Panc1 (cell line): ENCODE results near the gene ACSM3. TPM values are rescaled to one million over a fixed set of nuclear protein-coding genes. Genes with fewer than 3 reads are reported as not detected.

Source experiments
- ATAC-seq: fragments of 200-7000 bp; cut with Tn5 transposase; 2 replicates; pipeline ENCODE4 v1.9.1; 2020; ENCODE audit warnings: mild to moderate bottlenecking, moderate library complexity
- BruUV-seq: library from RNA; stranded (reverse); fragments of 400-500 nt; replicated peaks from 2 replicates; lab custom pipeline; 2021; lab: Mats Ljungman, UMichigan
- CTCF ChIA-PET: fragments of 300-600 bp; sonication (Branson Sonifier 250); formaldehyde crosslinking; loops from one replicate; lab custom pipeline; 2022; ENCODE audit warnings: antibody characterized with exemption; lab: Charles Lee
- POLR2A ChIA-PET: fragments of 300-600 bp; sonication (Branson Sonifier 250); formaldehyde crosslinking; loops from one replicate; lab custom pipeline; 2022; ENCODE audit warnings: antibody characterized with exemption; lab: Charles Lee
- DNase-seq: peaks from one replicate; pipeline ENCODE4 v3.0.0-alpha.2; 2010; ENCODE audit warnings: low read depth, low spot score
- H3K27ac ChIP-seq: 2 replicates; pipeline ENCODE4 v1.5.1; 2011; ENCODE audit warnings: mild to moderate bottlenecking, low read length, inconsistent platforms
- H3K27me3 ChIP-seq: fragments of 200-500 bp; sonication (Bioruptor generic); 2 replicates; pipeline ENCODE4 v1.6.0; 2014; ENCODE audit warnings: low read length, inconsistent platforms; ENCODE audit not compliant: control insufficient read depth, insufficient read depth
- H3K36me3 ChIP-seq: fragments of 200-500 bp; sonication (Bioruptor generic); 2 replicates; pipeline ENCODE4 v1.5.1; 2014; ENCODE audit warnings: inconsistent platforms, mild to moderate bottlenecking, low read length, moderate library complexity; ENCODE audit not compliant: control insufficient read depth, insufficient read depth
- H3K4me1 ChIP-seq: 2 replicates; pipeline ENCODE4 v1.5.1; 2011; ENCODE audit warnings: inconsistent platforms, mild to moderate bottlenecking, low read length, moderate library complexity; ENCODE audit not compliant: control insufficient read depth, insufficient read depth
- H3K4me3 ChIP-seq, 2 experiments: 2 replicates each; pipeline ENCODE4 v1.5.1; 2011 to 2012; ENCODE audit warnings: low read depth in 2 of 2, low read length in 2 of 2, mild to moderate bottlenecking in 2 of 2, inconsistent platforms in 1 of 2, moderate library complexity in 1 of 2
- H3K9me3 ChIP-seq: fragments of 200-500 bp; sonication (Bioruptor generic); 2 replicates; pipeline ENCODE4 v1.5.1; 2014; ENCODE audit warnings: low read depth, mild to moderate bottlenecking, inconsistent platforms, low read length, moderate library complexity; ENCODE audit not compliant: control insufficient read depth, insufficient read depth
- POLR2AphosphoS5 ChIP-seq: IDR thresholded peaks from 2 replicates; pipeline ENCODE4 v1.6.1; 2012; ENCODE audit warnings: mild to moderate bottlenecking, low read depth, low read length, moderate library complexity
- SIN3A ChIP-seq: IDR thresholded peaks from 2 replicates; pipeline ENCODE4 v1.6.1; 2012; ENCODE audit warnings: low read depth, mild to moderate bottlenecking, low read length, moderate library complexity, borderline replicate concordance; ENCODE audit not compliant: insufficient read depth
- TCF7L2 ChIP-seq: IDR thresholded peaks from 2 replicates; pipeline ENCODE4 v1.6.1; 2011; ENCODE audit warnings: mild to moderate bottlenecking, low read depth, low read length, inconsistent platforms
- in situ Hi-C: cut with HindIII; loops from 2 replicates; pipeline ENCODE4 v1.10.0; 2016; ENCODE audit warnings: low sequenced_read_pairs, low pct_unique_long_range_greater_than_20kb
- intact Hi-C: fragments of 100-400 bp; cut with micrococcal nuclease; formaldehyde crosslinking; loops from one replicate; pipeline ENCODE4 v1.10.0; 2022; ENCODE audit not compliant: unreplicated experiment
- total RNA-seq: library from RNA; stranded (reverse); gene quantifications from one replicate; pipeline ENCODE4 v1.2.1, GENCODE V29; 2021; ENCODE audit not compliant: unreplicated experiment
- TF ChIP-seq, protein P1 (sequence below): fragments of 450-650 bp; IDR thresholded peaks from 2 replicates; pipeline ENCODE4 v1.5.1; 2017; ENCODE audit warnings: mild to moderate bottlenecking
- TF ChIP-seq, protein P2 (sequence below), 2 experiments: IDR thresholded peaks; 2 replicates each; pipeline ENCODE4 v1.6.1; 2011 to 2012; ENCODE audit warnings: low read depth in 2 of 2, control low read depth in 1 of 2, low read length in 1 of 2, mild to moderate bottlenecking in 1 of 2, moderate library complexity in 1 of 2; ENCODE audit not compliant: insufficient read depth in 1 of 2

Gene ACSM3
- total RNA-seq, 1 experiment from 2014 or later, result 0.44 TPM

DNA sequence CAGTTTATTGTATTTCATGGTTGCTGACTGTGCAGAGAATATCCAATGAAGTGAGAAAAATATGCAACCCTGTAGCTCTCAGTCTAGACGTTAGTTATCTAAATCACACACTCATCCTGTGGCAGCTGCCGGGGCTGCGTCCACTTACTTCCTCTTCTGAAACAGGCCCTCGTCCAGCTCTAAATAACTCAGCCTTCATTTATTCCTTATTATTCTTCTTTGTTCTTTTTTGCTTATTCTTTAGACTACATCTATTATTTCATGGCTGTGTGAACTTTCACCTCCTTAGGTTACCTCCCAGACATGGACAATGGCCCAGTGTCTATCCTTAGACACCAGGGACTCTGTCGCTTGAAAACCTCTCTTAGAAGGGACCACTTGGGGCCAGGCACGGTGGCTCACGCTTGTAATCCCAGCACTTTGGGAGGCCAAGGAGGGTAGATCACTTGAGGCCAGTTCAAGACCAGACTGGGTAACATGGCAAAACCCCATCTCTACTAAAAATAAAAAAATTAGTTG, 18.8 kb upstream of the ACSM3 start:
- ATAC-seq, result no peak
- Histone ChIP-seq H3K27ac (no peak overlapping the region), H3K9me3 (no peaks in the 10 kb centered on the region; the same call in 1 of the 2 replicates), H3K27me3 (no peaks in the 10 kb centered on the region), H3K4me3 (no peak overlapping the region), H3K4me1 (peaks cover 3% of the 10 kb centered on the region; the same call in 1 of the 2 replicates), H3K36me3 (no peaks in the 10 kb centered on the region)
- in situ Hi-C loops, result no loop called here
- ChIA-PET POLR2A (no interaction called here), CTCF (no interaction called here)
- BruUV-seq, result no TSS peak
- no peak for TF ChIP-seq POLR2AphosphoS5
- intact Hi-C loops, result no loop called here
- no peak for DNase-seq

DNA sequence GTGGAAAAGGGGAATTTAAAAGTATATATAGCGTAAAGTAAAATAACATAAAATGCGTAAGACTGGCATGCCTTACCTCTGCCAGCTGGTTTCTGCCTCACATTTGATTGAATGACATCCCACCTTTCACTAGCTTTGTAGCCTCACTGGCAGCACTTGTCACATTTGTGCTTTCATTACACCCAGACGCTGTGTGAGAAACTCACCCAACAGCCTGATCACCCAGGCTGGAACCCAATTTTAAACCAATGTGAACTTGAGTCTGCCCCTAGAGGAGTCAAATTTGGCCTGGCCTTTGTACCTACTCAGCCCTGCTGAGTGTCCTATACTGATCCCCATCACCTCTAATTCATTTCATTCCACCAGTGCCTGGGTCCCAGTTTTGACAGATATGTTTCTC, 17.4 kb upstream of the ACSM3 start:
- no peaks in the 10 kb centered on the region; the same call in 1 of the 2 replicates for H3K9me3 ChIP-seq
- POLR2A ChIA-PET, result no interaction called here
- no peak overlapping the region for H3K4me3 ChIP-seq
- in situ Hi-C loops, result no loop called here
- H3K4me1 ChIP-seq, result no peaks in the 10 kb centered on the region
- no peak overlapping the region for H3K27ac ChIP-seq
- intact Hi-C loops, result no loop called here
- no TSS peak for BruUV-seq
- TF ChIP-seq, protein P1, sequence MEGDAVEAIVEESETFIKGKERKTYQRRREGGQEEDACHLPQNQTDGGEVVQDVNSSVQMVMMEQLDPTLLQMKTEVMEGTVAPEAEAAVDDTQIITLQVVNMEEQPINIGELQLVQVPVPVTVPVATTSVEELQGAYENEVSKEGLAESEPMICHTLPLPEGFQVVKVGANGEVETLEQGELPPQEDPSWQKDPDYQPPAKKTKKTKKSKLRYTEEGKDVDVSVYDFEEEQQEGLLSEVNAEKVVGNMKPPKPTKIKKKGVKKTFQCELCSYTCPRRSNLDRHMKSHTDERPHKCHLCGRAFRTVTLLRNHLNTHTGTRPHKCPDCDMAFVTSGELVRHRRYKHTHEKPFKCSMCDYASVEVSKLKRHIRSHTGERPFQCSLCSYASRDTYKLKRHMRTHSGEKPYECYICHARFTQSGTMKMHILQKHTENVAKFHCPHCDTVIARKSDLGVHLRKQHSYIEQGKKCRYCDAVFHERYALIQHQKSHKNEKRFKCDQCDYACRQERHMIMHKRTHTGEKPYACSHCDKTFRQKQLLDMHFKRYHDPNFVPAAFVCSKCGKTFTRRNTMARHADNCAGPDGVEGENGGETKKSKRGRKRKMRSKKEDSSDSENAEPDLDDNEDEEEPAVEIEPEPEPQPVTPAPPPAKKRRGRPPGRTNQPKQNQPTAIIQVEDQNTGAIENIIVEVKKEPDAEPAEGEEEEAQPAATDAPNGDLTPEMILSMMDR, result no peak
- no peak for TF ChIP-seq TCF7L2
- TF ChIP-seq, protein P2, sequence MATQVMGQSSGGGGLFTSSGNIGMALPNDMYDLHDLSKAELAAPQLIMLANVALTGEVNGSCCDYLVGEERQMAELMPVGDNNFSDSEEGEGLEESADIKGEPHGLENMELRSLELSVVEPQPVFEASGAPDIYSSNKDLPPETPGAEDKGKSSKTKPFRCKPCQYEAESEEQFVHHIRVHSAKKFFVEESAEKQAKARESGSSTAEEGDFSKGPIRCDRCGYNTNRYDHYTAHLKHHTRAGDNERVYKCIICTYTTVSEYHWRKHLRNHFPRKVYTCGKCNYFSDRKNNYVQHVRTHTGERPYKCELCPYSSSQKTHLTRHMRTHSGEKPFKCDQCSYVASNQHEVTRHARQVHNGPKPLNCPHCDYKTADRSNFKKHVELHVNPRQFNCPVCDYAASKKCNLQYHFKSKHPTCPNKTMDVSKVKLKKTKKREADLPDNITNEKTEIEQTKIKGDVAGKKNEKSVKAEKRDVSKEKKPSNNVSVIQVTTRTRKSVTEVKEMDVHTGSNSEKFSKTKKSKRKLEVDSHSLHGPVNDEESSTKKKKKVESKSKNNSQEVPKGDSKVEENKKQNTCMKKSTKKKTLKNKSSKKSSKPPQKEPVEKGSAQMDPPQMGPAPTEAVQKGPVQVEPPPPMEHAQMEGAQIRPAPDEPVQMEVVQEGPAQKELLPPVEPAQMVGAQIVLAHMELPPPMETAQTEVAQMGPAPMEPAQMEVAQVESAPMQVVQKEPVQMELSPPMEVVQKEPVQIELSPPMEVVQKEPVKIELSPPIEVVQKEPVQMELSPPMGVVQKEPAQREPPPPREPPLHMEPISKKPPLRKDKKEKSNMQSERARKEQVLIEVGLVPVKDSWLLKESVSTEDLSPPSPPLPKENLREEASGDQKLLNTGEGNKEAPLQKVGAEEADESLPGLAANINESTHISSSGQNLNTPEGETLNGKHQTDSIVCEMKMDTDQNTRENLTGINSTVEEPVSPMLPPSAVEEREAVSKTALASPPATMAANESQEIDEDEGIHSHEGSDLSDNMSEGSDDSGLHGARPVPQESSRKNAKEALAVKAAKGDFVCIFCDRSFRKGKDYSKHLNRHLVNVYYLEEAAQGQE (IDR thresholded peaks at IDR 0.05; ENCODE audit: insufficient read depth in 1 of 2, low read depth in 2 of 2, low read length in 1 of 2), result no peak
- no peak for TF ChIP-seq SIN3A
- no peak for TF ChIP-seq POLR2AphosphoS5
- H3K36me3 ChIP-seq, result no peaks in the 10 kb centered on the region
- no peak for DNase-seq
- 0 out of 2 replicates have a peak, but pooled peaks cover 2% of the 10 kb centered on the region for H3K27me3 ChIP-seq
- CTCF ChIA-PET, result no interaction called here
- ATAC-seq, result no peak

DNA sequence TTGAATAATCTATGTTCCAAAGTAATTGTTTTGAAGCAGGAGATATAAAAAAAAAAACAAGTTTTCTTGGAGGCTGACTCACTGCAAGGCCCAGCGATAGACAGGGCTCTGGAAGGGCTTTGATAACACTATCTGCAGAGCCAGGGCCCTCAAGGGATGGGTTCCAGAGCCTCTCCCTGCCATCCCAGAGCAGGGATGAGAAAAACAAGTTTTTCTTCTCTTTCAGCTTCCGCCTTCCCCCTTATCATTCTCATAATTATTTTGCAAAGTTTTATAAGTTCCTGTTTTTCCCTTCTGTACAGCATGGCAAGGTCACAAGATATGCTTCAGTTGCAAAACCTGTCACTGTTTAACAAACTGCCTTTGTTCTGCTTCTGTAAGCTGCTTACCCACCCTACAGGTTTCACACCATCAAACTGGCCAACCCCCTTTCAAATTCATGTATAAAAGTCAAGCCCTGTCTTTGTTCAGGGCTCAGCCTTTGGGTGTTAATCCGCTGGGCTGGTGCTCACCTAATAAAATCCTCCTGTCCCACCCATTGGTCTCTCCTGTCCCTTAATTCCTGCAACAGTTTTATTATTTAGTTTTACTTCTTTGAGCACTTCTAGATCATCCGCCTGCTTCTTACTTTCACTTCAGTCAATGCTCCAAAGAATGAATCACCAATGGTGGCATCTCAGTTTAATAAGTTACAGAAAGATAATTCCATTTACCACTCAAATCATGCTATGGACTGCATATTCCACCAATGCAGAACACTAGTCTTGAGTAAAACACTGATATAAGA, 16.6 kb upstream of the ACSM3 start:
- no peak for ATAC-seq
- no peak for DNase-seq
- Histone ChIP-seq H3K4me1 (no peaks in the 10 kb centered on the region), H3K36me3 (no peaks in the 10 kb centered on the region), H3K9me3 (no peaks in the 10 kb centered on the region; the same call in 1 of the 2 replicates), H3K27me3 (peaks cover 5% of the 10 kb centered on the region; the same call in 1 of the 2 replicates), H3K27ac (no peak overlapping the region), H3K4me3 (no peak overlapping the region)
- intact Hi-C loops, result no loop called here
- CTCF ChIA-PET, result no interaction called here
- BruUV-seq, result no TSS peak
- in situ Hi-C loops, result no loop called here
- POLR2A ChIA-PET, result no interaction called here
- TF ChIP-seq, protein P1, result no peak
- TF ChIP-seq SIN3A (no peak), TCF7L2 (no peak), POLR2AphosphoS5 (no peak)
- TF ChIP-seq, protein P2 (IDR thresholded peaks at IDR 0.05; ENCODE audit: insufficient read depth in 1 of 2, low read depth in 2 of 2, low read length in 1 of 2), result no peak
